ENCODE measurements around the gene RAD51B.

The RAD51B gene

DNA sequence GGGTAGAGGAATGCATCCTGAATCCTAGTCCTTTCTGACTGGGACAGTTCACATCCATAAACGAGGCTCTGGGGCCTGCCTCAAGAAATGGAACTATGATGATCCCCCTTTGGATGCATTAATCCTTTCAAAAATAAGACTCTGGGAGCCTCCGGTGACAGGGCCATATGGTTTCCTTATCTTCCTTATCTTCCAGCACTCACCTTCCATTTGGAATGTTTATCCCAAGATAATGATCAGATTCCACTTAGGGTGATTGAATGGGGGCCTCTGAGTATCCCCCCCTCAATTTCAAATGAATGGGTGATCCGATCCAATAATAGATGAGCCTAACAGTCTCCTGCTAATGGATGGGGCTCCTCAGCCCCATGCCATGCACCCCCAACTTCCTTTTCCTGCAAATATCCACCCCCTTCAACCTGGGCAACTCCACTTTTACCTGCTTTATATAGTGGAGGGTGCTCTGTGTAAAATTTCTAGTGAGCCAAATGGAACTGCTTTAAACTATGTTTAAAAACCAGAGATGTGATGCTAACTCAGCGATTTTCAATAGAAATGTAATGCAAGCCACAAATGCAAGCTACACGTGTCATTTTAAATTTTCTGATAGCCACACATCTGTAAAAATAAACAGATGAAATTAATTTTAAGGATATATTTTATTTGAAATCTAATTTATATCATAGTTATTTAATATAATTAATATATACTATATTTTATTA, 815.5 kb downstream of the RAD51B start:
- DNase-seq: no peak

DNA sequence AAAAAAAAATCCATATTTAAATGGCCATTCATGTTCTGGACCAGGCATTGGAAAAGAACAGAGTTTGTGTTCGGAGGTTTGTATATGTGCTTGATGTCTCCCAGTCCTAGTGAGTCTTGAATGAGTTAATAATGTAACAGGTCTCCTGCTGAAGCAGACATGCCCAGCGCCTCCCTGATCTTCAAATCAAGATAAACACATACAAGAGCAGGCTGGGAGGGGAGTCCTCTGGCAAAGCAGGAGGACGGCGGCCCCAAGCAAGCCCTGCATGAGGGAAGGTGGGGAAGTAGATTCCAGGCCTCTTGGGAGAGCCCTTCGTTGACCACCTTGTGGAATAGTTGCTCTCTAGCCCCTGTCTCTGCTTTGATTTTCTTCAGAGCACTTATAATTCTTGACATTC, 817.0 kb downstream of the RAD51B start:
- no peak for DNase-seq

DNA sequence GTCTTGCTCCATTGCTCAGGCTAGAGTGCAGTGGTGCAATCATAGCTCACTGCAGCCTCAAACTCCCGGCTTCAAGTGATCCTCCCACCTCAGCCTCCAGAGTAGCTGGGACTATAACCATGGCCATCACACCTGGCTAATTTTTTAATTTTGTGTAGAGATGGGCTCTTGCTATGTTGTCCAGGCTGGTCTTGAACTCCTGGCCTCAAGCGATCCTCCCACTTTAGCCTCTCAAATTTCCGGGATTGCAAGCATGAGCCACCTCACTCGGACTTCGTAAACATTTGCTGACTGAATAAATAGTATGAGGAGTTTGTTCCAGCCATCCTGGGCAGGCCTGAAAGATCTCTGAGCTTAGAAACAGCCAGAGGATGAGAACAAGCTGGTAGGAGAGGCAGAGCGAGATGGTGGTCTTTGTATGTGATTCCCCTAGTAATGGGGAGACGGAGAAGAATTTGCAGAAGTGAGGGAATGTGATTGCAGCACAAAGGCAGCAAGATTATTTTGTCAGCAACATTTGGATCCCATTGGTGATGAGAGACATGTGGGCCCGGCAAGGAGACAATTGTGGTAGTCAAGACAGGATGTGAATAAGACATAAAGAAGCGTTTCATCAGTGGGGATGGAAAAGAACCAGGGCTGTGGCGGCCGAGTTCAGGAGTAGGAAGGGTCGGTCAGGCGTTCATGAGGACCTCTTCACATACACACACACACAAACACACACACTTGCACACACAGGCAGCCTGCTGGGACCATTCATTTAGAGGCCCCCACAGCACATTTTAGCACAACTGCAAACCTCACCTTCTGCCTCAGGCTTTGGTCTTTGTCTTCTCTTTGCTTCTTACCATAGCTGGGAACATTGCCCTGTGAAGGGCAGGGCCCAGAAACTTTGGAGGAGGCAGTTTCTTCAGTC, 817.8 kb downstream of the RAD51B start:
- peak; percentile 41 for DNase-seq

DNA sequence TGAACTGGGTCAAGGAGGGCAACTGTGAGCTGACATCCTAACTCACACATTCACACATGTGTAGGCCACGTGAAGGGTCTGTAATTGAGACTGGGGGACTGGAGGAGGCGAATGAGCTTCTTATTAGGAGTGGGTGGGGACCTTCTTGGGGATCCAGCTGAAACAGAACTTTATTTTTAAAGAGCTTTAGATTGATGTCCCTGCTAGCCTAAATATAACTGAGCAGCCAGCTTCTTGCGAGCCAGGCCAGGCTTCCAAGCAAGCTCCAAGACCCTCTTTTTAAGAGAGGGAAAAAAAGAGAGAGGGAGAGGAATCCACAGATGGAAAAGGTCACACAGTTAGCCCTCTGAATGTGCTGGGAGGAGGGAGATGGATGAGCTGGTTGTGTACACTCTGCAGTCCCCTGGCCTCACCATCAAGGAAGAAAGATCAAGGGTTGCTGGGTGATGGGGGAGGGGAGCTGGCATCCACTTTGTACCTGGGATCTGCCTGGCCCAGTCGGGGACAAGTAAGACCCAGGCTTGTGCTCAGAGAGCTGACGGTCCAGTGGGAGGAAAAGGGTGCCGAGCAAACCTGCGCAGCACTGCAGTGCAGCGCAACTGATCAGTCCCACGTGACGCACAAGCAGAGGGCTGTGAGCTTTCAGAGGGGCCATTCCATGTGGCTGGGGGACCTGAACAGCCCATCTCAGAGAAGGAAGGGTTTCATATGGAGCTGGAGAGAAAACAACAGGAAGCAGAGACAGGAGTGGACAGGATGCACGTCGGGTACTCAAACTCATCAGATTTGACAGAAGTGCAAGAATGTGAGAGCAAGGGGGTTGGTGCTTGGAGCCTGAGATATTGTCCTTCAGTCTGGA, 818.8 kb downstream of the RAD51B start:
- DNase-seq: no peak

DNA sequence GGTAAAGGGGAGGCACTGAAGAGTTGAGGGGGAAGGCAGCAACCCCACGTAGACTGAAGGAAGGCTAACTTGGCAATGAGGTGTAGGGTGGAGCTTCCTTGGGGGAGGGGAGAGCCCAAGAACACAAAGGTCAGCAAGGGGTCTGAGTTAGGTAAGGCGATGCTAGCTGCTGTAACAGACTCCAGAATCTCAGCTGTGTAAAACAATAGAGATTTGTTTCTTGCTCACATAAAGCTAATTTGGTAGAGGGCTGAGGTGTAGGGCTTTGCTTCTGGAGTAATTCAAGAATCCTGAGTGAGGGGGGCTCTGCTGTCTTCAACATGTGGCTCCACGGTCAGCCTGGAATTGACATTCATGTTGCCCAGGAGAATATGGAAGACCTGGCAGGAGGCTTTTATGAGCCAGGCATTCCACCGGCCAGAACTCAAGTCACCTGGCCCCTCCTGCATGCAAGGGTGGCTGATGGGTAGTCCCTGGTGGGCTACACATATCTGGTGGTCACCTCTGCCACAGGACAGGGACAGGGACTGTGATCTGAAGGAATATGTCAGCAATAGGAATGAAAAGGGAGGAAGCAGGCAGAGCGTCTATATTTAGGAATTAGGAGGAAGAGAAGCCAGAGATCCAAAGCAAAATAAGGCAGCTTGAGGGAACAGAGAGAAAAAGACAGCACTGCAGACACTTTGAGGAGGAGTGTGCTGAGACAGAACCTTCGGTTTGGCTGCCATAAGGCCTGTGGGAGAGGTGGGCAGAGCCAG, 819.6 kb downstream of the RAD51B start:
- no peak for DNase-seq

DNA sequence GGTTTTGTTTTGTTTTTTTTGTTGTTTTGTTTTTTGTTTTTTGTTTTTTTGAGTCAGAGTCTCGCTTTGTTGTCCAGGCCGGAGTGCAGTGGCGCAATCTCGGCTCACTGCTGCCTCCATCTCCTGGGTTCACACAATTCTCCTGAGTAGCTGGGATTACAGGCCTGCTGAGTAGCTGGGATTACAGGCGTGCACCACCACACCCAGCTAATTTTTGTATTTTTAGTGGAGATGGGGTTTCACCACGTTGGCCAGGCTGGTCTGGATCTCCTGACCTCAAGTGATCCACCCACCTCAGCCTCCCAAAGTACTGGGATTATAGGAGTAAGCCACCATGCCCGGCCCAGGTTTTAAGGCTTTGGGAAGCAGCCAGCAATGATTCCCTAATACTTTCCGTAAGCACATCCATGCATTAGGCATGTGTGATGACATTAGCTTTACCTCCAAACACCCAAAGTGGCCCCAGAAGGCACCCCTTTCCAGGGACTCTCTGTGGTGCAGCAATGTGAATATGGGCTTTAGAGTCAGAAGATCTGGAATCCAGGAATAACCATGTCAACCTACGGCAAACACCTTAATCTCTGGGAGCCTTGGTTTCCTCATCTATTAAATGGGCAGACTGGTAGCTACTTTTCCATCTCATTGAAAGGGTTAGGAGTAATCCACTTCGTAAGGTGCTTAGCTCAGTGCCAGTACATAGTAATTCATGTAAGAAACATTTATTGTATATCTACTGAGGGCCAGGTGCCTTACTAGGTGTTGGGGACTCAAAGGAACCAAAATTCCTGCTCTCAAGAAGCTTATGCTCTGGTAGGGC, 820.4 kb downstream of the RAD51B start:
- no peak for DNase-seq

DNA sequence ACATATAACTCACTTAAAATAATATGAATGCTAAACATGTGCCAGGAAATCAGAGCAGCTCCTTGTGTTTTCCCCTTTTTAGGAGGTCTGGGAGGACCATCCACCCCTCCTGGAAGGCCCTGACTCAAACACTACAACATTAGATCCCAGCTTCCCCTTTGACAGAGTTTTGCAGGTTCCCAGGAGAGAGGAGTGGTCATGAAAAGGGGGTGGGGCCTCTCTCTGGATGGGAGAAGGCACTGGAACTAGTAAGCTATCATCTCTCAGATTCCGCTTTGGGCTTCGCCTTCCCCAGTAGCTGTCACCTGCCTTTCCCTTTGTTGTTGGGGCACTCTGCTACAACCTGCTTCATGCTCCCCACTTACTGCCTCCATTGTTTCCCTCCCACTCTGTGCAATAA, 824.1 kb downstream of the RAD51B start:
- no peak for DNase-seq

DNA sequence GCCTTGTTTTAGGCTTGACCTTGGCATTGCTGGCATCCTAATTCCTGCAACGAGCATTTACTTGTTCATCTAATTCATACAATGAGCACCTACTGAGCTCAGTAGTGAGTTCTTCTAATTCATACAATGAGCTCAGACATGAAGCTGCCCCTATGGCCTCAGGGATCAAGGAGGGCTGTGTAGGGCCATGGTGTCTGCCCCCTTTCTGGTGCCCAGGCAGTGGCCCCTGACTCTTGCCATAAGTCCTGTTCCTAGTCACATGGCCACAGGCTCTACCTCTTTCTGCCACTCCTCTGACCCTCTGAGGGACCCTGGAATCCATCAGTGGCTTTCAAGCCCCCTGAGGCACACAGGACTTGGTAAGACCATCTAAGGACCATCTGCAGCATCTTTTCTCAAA, 824.5 kb downstream of the RAD51B start:
- DNase-seq: no peak

DNA sequence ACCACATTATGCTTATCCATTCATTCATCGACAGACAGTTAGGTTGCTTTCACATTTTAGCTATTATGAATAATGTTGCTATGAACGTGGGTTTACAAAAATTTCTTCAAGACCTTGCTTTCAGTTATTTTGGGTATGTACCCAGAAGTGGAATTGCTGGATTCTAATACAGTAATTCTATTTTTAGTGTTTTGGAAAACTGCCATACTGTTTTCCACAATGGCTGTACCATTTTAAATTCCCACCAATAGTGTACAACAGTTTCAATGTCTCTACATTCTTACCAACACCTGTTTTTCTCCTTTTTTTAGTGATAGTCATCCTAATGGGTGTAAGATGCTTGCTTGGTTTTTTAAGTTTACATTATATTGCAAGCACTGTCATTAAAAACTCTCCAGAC, 825.8 kb downstream of the RAD51B start:
- no peak for DNase-seq

DNA sequence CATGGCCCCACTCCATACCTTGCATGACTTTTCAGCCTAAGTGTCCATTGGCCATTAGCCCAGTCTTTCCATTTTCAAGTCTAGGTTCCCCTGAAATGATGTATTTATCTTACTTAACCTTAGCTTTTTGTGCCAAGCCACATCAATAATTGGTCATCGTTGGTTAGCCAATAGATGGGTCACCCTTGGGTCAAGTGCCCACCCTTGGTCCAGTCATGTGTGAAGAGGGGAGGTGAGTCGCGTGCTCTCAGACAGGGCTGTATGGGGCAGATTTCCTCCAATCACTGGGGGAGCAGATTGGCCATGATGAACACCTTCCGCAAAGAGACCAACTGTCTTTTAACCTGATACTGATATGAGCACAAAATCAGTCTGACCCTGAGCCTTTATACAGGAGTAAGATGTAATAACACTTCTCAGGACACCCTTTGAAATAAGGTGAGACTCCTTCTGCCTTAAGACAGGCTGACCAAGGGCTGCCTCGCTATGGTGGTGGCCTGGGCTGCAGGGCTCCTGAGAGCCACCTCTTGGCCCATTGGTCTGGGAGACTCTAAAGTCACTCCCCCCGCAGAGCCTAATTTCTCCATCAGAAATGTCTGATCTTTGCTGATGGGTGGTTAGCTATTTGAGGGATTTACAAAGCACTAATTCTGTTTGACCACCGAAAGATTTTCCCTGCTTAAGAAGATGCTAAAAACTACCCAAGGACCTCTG, 830.1 kb downstream of the RAD51B start:
- peak; percentile 76 for DNase-seq

DNA sequence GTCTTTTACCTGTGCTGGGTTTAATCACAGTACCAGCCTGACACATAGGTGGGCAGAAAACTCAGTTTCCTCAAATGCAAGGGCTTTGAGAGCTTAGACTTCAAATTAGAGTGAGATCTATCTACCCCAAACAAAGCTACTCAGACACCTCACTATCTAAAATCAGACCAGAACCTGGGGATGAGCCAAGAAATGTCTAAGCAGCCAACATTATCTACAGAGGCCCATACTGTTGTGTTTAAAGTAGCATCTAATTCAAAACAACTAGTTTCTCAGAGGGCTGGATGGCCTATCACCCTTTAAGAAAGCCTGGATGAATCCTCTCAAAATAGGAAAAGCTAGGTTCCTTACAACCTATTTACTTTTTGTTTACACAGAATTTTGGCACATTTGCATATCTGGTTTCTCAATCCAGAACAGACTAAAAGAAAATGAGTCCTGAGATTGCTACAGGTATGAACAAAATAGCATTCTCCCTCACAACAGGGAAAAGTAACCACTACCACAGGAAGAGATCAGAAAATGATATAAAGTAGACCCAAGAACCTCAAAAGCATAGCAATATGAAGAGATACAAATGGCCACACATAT, 830.9 kb downstream of the RAD51B start:
- DNase-seq: no peak

DNA sequence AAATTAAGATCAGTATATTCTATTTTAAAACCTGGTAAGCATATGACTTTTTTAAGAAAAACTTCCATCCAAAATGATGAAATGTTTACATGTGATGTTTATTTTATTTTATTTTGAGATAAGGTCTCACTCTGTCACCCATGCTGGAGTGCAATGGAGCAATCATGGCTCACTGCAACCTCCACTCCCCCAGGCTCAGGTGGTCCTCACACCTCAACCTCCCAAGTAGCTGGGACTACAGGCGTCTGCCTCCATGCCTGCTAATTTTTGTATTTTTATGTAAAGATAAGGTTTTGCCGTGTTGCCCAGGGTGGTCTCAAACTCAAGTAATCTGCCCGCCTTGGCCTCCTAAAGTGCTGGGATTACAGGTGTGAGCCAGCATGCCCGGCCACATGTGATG, 831.5 kb downstream of the RAD51B start:
- DNase-seq: no peak

DNA sequence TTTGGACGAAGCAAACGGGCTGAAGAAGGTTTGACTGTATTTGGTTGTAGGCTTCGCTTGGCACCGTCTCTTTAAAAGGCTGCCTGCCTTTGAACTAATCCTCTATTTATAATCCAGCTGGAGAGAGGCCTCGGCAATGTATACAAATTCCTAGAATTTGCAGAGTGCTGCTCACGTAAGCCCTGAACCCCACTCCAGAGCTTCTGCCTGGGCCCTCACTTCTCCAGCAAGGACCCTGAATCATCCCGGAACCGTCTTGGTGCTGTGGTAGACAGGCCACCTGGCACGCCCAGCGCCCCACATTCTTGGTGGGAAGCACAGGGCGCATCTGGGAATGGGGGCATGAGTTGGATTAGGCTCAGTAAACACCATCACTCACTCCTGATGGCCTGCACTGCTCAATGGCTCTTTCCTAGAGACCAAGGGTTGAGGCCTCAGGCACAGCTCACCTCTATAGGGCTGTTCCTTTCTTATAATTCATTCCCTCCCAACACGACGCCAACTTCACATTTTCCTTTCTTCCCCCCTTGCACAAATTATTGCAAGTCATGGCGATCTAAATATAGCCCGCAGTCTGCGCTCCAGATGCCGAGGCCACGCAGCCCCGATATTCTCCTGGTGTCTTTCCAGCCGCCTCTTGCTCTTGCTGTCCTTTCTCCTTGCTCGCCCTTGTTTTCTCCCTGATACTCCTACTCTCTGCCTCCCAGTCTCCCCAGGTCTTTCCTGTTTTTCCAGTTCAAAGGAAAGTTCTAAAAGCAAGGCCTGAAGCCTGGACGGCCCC, 832.3 kb downstream of the RAD51B start:
- DNase-seq: peak; percentile 97

DNA sequence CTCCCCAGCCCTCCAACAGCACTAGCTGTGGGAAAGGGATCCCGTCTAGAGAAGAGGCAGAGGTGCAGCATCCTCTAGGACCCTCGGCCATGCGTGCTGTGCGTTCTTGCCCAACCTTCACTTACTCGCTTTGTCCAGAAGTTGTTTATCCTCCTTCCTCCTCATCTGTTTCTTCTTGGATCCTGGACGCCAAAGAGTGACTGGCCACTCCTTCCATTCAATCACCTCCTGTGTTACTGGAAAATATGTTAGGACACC, 832.8 kb downstream of the RAD51B start:
- no peak for DNase-seq

DNA sequence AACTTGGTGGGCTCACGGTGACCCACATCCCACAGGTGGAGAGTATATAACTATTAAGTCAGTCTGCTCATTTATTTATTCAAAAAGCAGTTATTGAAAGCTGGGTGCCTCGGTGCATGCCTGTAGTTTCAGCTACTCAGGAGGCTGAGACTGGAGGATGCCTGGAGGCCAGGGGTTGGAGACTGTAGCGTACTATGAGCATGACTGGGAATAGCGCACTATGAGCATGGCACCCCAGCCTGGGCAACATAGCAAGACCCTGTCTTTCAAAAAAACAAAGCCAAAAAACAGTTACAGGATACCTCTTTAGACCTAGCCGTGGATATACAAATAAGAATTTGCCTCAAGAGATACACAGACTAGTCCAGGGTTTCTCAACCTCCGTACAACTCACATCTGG, 833.5 kb downstream of the RAD51B start:
- DNase-seq: no peak

DNA sequence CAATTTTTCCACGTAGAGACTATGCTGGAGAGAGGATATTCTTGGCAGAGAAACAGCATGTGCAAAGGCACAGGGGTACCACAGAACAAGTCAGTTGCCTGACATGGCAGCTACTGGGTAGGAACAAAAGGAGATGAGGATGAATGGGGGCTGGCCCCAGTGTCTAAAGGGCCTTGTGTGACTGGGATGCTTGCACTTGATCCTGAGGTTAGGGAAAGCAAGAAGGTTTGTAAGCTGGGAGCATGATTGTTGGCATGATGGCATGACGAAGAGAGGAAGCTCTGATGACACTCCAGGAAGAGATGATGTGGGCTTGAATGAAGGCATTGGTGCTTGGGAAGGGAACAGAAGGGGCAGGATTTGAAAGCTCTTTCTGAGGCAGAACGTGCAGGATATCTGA, 834.2 kb downstream of the RAD51B start:
- DNase-seq: no peak

DNA sequence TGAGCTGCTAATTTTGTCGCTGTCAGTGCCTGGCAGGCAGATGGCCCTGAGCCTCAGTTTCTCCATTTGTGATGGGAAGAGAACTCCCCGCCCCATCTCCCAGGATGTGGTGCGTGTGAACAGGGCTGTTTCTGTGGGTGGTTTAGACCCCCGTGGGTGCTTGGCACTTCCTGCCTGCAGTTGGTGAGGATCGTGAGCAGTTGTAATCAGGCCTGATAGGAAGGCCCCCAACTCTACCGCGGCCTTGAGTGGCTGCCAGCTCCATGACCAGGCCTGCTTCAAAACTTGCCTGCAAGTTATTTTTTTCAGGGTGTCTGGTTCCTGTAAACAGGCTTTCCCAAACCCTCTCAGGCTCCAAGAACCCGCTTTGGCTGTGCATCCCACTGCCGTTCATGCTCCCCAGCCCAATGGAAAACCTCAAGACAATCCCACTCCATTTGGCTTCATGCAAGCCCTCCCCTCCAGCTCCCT, 834.9 kb downstream of the RAD51B start:
- DNase-seq: no peak

DNA sequence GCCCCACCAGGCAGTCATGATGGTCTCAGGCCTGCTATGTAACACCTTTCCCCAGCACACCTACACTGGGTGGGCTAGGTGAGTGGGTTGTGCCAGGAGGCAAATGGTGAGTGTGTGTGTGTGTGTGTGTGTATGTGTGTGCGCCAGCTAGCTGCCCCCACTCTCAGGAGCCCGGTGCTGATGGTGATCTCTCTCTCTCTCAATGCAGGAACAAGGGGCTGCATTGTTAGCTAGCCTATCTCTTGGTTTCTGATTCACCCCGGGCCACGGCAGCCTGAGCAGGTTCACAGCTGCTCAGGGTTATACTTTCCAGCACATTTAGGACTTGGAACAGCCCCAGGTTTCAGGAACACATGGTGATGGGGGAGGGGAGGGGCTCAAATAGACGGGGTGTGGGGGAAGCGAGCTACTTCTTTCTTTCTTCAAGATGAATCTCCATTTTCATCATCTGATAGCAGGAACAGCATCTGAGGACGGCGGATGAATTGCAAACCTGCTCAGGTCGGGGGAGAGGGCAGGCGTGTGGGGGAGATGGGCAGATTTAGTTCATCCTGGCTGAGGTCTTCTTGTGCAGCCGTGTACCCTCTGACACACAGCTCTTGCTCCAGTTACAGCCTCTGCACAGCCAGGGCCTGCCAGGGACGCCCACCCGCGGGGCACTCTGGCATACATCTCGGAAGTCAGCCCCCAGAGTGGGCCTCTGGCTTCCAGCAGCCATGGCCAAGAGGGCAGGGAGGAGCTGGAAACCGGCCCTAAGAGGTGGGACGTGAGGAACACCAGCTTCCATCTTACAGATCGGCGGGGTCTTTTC, 835.6 kb downstream of the RAD51B start:
- DNase-seq: no peak

DNA sequence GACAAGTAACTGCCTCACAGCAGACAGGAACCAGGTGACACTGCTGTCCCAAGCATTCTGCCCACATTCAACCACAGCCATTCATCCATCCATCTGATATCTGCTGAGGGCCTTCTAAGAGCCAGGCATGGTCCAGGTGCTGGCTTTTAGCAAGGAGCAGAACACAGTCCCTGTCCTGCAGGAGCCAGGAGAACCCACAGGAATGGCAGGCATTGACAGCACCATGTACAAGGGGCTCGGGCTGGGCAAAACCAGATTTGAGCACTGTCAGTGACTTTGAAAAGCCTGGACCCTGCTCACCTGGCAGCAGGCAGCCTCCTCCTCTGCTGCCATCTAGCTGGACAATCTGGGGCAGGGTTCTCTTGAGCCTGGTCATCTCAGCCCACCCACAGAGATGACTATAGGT, 836.3 kb downstream of the RAD51B start:
- no peak for DNase-seq

Measured in HCEC 1CT (cell line).